Testis (tissue), 2 donors: ENCODE data around the gene KRT74.

Experiments
- CTCF ChIP-seq, 3 experiments: fragments of 450-650 bp in 2 of 3; fragments of 200-600 bp in 1 of 3; sonication (generic) in 1 of 3; IDR thresholded peaks; one replicate each; pipeline ENCODE4 v1.5.1; 2016 to 2019; ENCODE audit warnings: antibody characterized with exemption in 3 of 3, mild to moderate bottlenecking in 2 of 3, moderate library complexity in 1 of 3
- POLR2A ChIP-seq: fragments of 450-650 bp; IDR thresholded peaks from one replicate; pipeline ENCODE4 v1.6.1; 2017; ENCODE audit warnings: antibody characterized with exemption, mild to moderate bottlenecking, moderate library complexity

DNA sequence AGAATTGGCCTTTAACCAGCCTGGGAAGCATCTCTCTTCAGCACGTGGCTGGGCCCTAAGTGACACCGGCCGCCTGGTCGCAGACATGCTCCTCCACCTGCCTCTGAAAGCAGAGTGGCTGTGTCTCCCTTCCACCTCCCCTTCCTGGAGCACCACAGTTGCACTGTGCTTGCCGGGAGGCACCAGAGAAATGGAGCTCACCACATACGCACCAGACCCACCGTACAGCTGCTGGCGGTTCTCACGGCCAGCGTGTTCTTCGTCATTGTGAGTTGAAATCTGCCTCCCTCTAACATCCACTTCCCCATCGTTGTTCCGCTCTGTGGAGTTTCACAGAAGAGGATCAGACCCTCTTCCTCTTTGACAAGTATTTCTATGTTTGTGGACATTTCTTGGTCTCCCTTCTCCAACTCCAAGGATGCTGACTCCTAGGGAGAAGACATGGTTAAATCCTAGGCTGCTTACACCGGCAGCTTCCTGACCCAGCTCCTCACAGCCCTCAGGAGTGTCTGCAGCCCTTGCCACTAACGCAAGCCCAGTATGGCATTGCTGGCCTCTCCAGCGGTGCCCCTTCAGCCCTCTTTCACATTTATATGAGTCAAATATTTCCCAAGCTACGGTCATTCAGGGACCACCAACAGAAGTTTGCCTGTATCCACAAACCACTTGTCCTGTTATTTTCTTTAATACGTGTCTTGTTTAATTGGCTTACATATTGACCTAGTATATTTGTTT lies 41.9 kb downstream of the KRT74 start:
- TF ChIP-seq CTCF (IDR thresholded peaks at IDR 0.05) (no peak), POLR2A (no peak)
